GM18858 (cell line): ENCODE measurements around the gene NAP1L1.
A peak's percentile ranks its signal among the peaks of the same experiment; 100 is the strongest.

ENCODE experiments used
- ATAC-seq: cut with Tn5 transposase; IDR thresholded peaks from one replicate; pipeline ENCODE4 v1.9.1; 2021; ENCODE audit not compliant: unreplicated experiment

Gene NAP1L1

GRCh38 chr12:76084863-76085519 lies 506 bp upstream of the NAP1L1 start:
- ATAC-seq, result peak; percentile 36

- ATAC-seq, result no peak
Measured at GRCh38 chr12:76083246-76083903, 1.1 kb downstream of the NAP1L1 start.

- no peak for ATAC-seq
Measured at GRCh38 chr12:76081909-76082308, 2.6 kb downstream of the NAP1L1 start.

- ATAC-seq, result no peak
Measured at GRCh38 chr12:76080729-76081415, 3.6 kb downstream of the NAP1L1 start.

GRCh38 chr12:76080017-76080728 lies 4.3 kb downstream of the NAP1L1 start:
- ATAC-seq, result no peak

GRCh38 chr12:76078748-76079147 lies 5.7 kb downstream of the NAP1L1 start:
- ATAC-seq, result no peak

- ATAC-seq, result no peak
Measured at GRCh38 chr12:76075448-76075847, 9.0 kb downstream of the NAP1L1 start.

GRCh38 chr12:76074701-76075336 lies 9.7 kb downstream of the NAP1L1 start:
- ATAC-seq, result no peak

- no peak for ATAC-seq
Measured at GRCh38 chr12:76073561-76073960, 10.9 kb downstream of the NAP1L1 start.

- no peak for ATAC-seq
Measured at GRCh38 chr12:76072568-76072967, 11.9 kb downstream of the NAP1L1 start.

GRCh38 chr12:76069339-76069738 lies 15.1 kb downstream of the NAP1L1 start:
- no peak for ATAC-seq

- no peak for ATAC-seq
Measured at GRCh38 chr12:76065917-76066316, 18.6 kb downstream of the NAP1L1 start.

GRCh38 chr12:76064904-76065303 lies 19.6 kb downstream of the NAP1L1 start:
- ATAC-seq, result no peak

GRCh38 chr12:76060111-76060510 lies 24.4 kb downstream of the NAP1L1 start:
- no peak for ATAC-seq

- no peak for ATAC-seq
Measured at GRCh38 chr12:76057326-76057725, 27.2 kb downstream of the NAP1L1 start.

GRCh38 chr12:76055393-76055792 lies 29.1 kb downstream of the NAP1L1 start:
- ATAC-seq, result no peak

- no peak for ATAC-seq
Measured at GRCh38 chr12:76049575-76050251, 34.8 kb downstream of the NAP1L1 start.

GRCh38 chr12:76047742-76048141 lies 36.7 kb downstream of the NAP1L1 start:
- no peak for ATAC-seq

- ATAC-seq, result no peak
Measured at GRCh38 chr12:76047060-76047459, 37.4 kb downstream of the NAP1L1 start.

- ATAC-seq, result no peak
Measured at GRCh38 chr12:76043377-76043776, 41.1 kb downstream of the NAP1L1 start.

- no peak for ATAC-seq
Measured at GRCh38 chr12:76042147-76042546, 42.3 kb downstream of the NAP1L1 start.
